GM21786 (cell line): ENCODE measurements around the gene TNS2.
"Not testable (repeated sequence)": the region's sequence is repeated elsewhere in the genome, so short reads cannot be mapped to it uniquely, and the experiment has no call there.

Experiments used
- ATAC-seq: cut with Tn5 transposase; IDR thresholded peaks from one replicate; pipeline ENCODE4 v1.9.1; 2021; ENCODE audit not compliant: unreplicated experiment

The TNS2 gene

GRCh38 chr12:53049571-53050318 lies at the start of gene TNS2:
TNS2 (plus strand) TSS chr12:53050065; CDS start chr12:53050186, 121 bp downstream.
- ATAC-seq, result no peak

- no peak for ATAC-seq
These were observed 45.7 kb upstream of the TNS2 start for GRCh38 chr12:53004178-53004577.

GRCh38 chr12:53004582-53004981 lies 45.3 kb upstream of the TNS2 start:
- ATAC-seq, result no peak

GRCh38 chr12:53005215-53005985 lies 44.5 kb upstream of the TNS2 start:
- peak; percentile 3 for ATAC-seq

- ATAC-seq, result peak; percentile 96
These were observed 43.7 kb upstream of the TNS2 start, which contains the start of gene EIF4B for GRCh38 chr12:53005986-53006809. EIF4B (plus strand) TSS chr12:53006456; CDS start chr12:53006484, 28 bp downstream.

- ATAC-seq, result no peak
These were observed 43.0 kb upstream of the TNS2 start for GRCh38 chr12:53006810-53007309.

GRCh38 chr12:53007343-53007742 lies 42.5 kb upstream of the TNS2 start:
- no peak for ATAC-seq

- ATAC-seq, result not testable (repeated sequence)
These were observed 41.1 kb upstream of the TNS2 start for GRCh38 chr12:53008760-53009159.

- no peak for ATAC-seq
These were observed 38.9 kb upstream of the TNS2 start for GRCh38 chr12:53010955-53011354.

GRCh38 chr12:53011889-53012288 lies 38.0 kb upstream of the TNS2 start:
- ATAC-seq, result no peak

- ATAC-seq, result no peak
These were observed 36.9 kb upstream of the TNS2 start for GRCh38 chr12:53012928-53013327.

GRCh38 chr12:53014709-53015108 lies 35.2 kb upstream of the TNS2 start:
- ATAC-seq, result no peak

- ATAC-seq, result no peak
These were observed 24.6 kb upstream of the TNS2 start for GRCh38 chr12:53025250-53025649.

GRCh38 chr12:53027014-53027413 lies 22.9 kb upstream of the TNS2 start:
- ATAC-seq, result not testable (repeated sequence)

- no peak for ATAC-seq
These were observed 18.2 kb upstream of the TNS2 start for GRCh38 chr12:53031616-53032015.

GRCh38 chr12:53033832-53034231 lies 16.0 kb upstream of the TNS2 start:
- not testable (repeated sequence) for ATAC-seq

- ATAC-seq, result no peak
These were observed 15.4 kb upstream of the TNS2 start for GRCh38 chr12:53034459-53034858.

- ATAC-seq, result no peak
These were observed 13.1 kb upstream of the TNS2 start for GRCh38 chr12:53036802-53037201.

- ATAC-seq, result no peak
These were observed 10.0 kb upstream of the TNS2 start for GRCh38 chr12:53039851-53040250.

GRCh38 chr12:53042607-53043454 lies 7.0 kb upstream of the TNS2 start:
- no peak for ATAC-seq
